DMS114 treated with DMSO at 0.1 percent for 48 hours (cell line): ENCODE measurements around the gene LONRF2.

Source experiments
- DNase-seq: peaks from one replicate; lab custom pipeline; 2025; ENCODE audit not compliant: unreplicated experiment; lab: John Stamatoyannopoulos, UW

LONRF2 gene

GRCh38 chr2:100301881-100302584 lies 20.3 kb downstream of the LONRF2 start:
- no peak for DNase-seq

- no peak for DNase-seq
Observed at GRCh38 chr2:100299548-100299947, 22.8 kb downstream of the LONRF2 start.

GRCh38 chr2:100297511-100297910 lies 24.8 kb downstream of the LONRF2 start:
- DNase-seq, result no peak

GRCh38 chr2:100294162-100294497 lies 28.2 kb downstream of the LONRF2 start:
- no peak for DNase-seq

GRCh38 chr2:100293341-100294161 lies 28.8 kb downstream of the LONRF2 start:
- DNase-seq, result no peak

- no peak for DNase-seq
Observed at GRCh38 chr2:100292022-100292580, 30.2 kb downstream of the LONRF2 start.

- DNase-seq, result no peak
Observed at GRCh38 chr2:100291152-100291970, 30.9 kb downstream of the LONRF2 start.

- DNase-seq, result no peak
Observed at GRCh38 chr2:100290718-100291151, 31.6 kb downstream of the LONRF2 start.

GRCh38 chr2:100289020-100289419 lies 33.3 kb downstream of the LONRF2 start:
- no peak for DNase-seq

- DNase-seq, result no peak
Observed at GRCh38 chr2:100286318-100286717, 36.0 kb downstream of the LONRF2 start.

GRCh38 chr2:100285691-100286090 lies 36.6 kb downstream of the LONRF2 start:
- DNase-seq, result no peak

GRCh38 chr2:100285011-100285410 lies 37.3 kb downstream of the LONRF2 start:
- DNase-seq, result no peak

GRCh38 chr2:100283724-100284501 lies 38.4 kb downstream of the LONRF2 start:
- DNase-seq, result no peak

GRCh38 chr2:100281521-100282438 lies 40.5 kb downstream of the LONRF2 start:
- DNase-seq, result no peak

- DNase-seq, result no peak
Observed at GRCh38 chr2:100279586-100280534, 42.4 kb downstream of the LONRF2 start.

- DNase-seq, result no peak
Observed at GRCh38 chr2:100278986-100279385, 43.3 kb downstream of the LONRF2 start.

- DNase-seq, result no peak
Observed at GRCh38 chr2:100278501-100278900, 43.8 kb downstream of the LONRF2 start.

GRCh38 chr2:100277540-100278207 lies 44.6 kb downstream of the LONRF2 start:
- DNase-seq, result no peak
